Body of pancreas (tissue), 4 donors: ENCODE data around the gene TACC3. TPM values are rescaled to one million over a fixed set of nuclear protein-coding genes. Genes with fewer than 3 reads are reported as not detected.

Experiments used
- ATAC-seq: fragments of 150-250 bp; one replicate; pipeline ENCODE4 v1.9.1; 2016
- DNase-seq, 4 donors: peaks; one replicate each; pipeline ENCODE4 v3.0.0-alpha.2; 2019
- H3K27ac ChIP-seq, 4 donors: fragments of 200-600 bp; sonication (generic); 1 replicate in 3 of 4; 2 replicates in 1 of 4; pipeline versions ENCODE4 v1.5.1 to v1.6.1; 2016 to 2019; ENCODE audit warnings: mild to moderate bottlenecking in 1 of 4, mixed read lengths in 1 of 4, moderate library complexity in 1 of 4
- H3K27me3 ChIP-seq, 2 donors: fragments of 200-600 bp; sonication (generic); one replicate each; pipeline ENCODE4 v1.6.0; 2016; ENCODE audit warnings: mild to moderate bottlenecking in 1 of 2
- H3K36me3 ChIP-seq, 2 donors: fragments of 200-600 bp; sonication (generic); replicated peaks in 1 of 2; 2 replicates each; pipeline ENCODE4 v1.5.1; 2016; ENCODE audit warnings: low read depth in 2 of 2; ENCODE audit not compliant: insufficient read depth in 1 of 2
- H3K4me1 ChIP-seq: fragments of 200-600 bp; sonication (generic); one replicate; pipeline ENCODE4 v1.6.0; 2016
- H3K4me3 ChIP-seq, 2 donors: fragments of 200-600 bp; sonication (generic); 1 replicate in 1 of 2; 2 replicates in 1 of 2; pipeline ENCODE4 v1.5.1; 2016 to 2019
- H3K9me3 ChIP-seq, 3 donors: fragments of 200-600 bp; sonication (generic); 1 replicate in 2 of 3; 2 replicates in 1 of 3; pipeline ENCODE4 v1.5.1; 2016
- CTCF ChIP-seq, 7 experiments: fragments of 450-650 bp in 4 of 7; fragments of 200-600 bp in 3 of 7; sonication (generic) in 3 of 7; IDR thresholded peaks; one replicate each; pipeline ENCODE4 v1.5.1; 2016 to 2019; ENCODE audit warnings: antibody characterized with exemption in 7 of 7
- POLR2A ChIP-seq, 3 donors: fragments of 450-650 bp; IDR thresholded peaks; one replicate each; pipeline ENCODE4 v1.6.1; 2016; ENCODE audit warnings: antibody characterized with exemption in 3 of 3, mild to moderate bottlenecking in 2 of 3
- WGBS, 2 donors: methylation state at CpG; one replicate each; pipeline ENCODE4 v1.1.5; 2017; 5-methylcytosine and 5-hydroxymethylcytosine counted together
- intact Hi-C: fragments of 100-400 bp; cut with DNase I; formaldehyde crosslinking; loops from one replicate; pipeline ENCODE4 v1.15.1; 2023
- total RNA-seq, 2 donors: library from RNA; depleted of rRNA; stranded (reverse); fragments of >200 nt; gene quantifications; one replicate each; pipeline ENCODE4 v1.1.0, GENCODE V29; 2016

TACC3 gene
- total RNA-seq, 2 donors from 2014 or later: 5.7 to 8.9 TPM

- DNase-seq (no peak), ATAC-seq (no peak)
- intact Hi-C loops: no loop called here
- no peaks in the 10 kb centered on the region for H3K9me3 ChIP-seq
- no peaks in the 10 kb centered on the region for H3K27me3 ChIP-seq
- TF ChIP-seq POLR2A (IDR thresholded peaks at IDR 0.05) (no peak), CTCF (IDR thresholded peaks at IDR 0.05) (no peak)
- H3K27ac ChIP-seq: no peak overlapping the region
- WGBS, 2 donors: 80 to 82% methylated on average over 23 to 25 of the region's 25 CpGs
- H3K36me3 ChIP-seq: no peaks in the 10 kb centered on the region
- no peak overlapping the region for H3K4me3 ChIP-seq
- no peaks in the 10 kb centered on the region for H3K4me1 ChIP-seq
Observed at GRCh38 chr4:1676605-1677525, 44.5 kb upstream of the TACC3 start.

DNA sequence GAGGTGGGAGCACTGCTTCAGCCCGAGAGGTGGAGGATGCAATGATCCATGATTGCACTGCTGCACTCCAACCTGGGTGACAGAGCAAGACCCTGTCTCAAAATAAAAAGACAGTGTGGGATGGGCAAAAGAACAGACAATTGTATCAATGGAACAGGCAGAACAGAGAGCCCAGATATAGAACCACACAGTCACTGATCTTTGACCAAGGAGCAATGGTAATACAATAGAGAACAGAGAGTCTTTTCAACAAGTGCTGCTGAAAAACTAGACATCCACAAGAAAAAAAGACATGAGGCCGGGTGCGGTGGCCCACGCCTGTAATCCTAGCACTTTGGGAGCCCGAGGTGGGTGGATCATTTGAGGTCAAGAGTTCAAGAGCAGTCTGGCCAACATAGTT, 43.1 kb upstream of the TACC3 start:
- Histone ChIP-seq H3K4me1 (peaks cover 5% of the 10 kb centered on the region), H3K36me3 (no peaks in the 10 kb centered on the region), H3K4me3 (no peak overlapping the region), H3K9me3 (no peaks in the 10 kb centered on the region), H3K27me3 (no peaks in the 10 kb centered on the region), H3K27ac (no peak overlapping the region)
- intact Hi-C loops: no loop called here
- ATAC-seq (no peak), DNase-seq (no peak)
- WGBS, 2 donors: 78 to 87% methylated on average over 5 of the region's 5 CpGs
- TF ChIP-seq CTCF (IDR thresholded peaks at IDR 0.05) (no peak), POLR2A (IDR thresholded peaks at IDR 0.05) (no peak)

DNA sequence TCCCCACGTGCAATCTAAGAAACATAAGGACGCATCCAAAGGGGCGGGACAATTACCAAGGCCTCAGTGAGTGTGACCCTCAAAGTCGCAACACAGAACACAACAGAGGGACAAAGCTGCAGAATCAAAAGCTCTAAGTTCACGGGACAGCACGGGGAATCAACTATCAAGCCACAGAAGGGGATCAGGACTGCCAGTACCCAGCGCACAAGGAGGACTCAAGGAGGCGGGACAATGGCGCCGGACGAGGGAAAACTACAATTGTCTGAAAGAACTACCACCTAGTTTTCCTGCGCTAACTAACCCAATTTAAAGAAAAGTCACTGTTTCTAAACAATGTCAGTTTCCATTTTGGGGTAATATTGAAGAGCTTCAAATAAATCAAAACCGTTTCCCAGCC, 38.5 kb upstream of the TACC3 start:
- DNase-seq (no peak), ATAC-seq (no peak)
- WGBS, 2 donors: 89 to 93% methylated on average over 13 of the region's 13 CpGs
- intact Hi-C loops: no loop called here
- Histone ChIP-seq H3K27me3 (no peaks in the 10 kb centered on the region), H3K27ac (peak overlapping the region in 2 of 4 donors; percentile 72 to 76), H3K36me3 (no peaks in the 10 kb centered on the region), H3K4me1 (peaks cover 20% of the 10 kb centered on the region), H3K9me3 (no peaks in the 10 kb centered on the region), H3K4me3 (no peak overlapping the region)
- no peak for TF ChIP-seq CTCF (IDR thresholded peaks at IDR 0.05)
- TF ChIP-seq POLR2A (IDR thresholded peaks at IDR 0.05): no peak

GRCh38 chr4:1683261-1683735, 38.0 kb upstream of the TACC3 start:
- ATAC-seq (peak; percentile 0), DNase-seq (peak in 3 of 4 donors; percentile 22 to 42 (median 25))

More at GRCh38 chr4:1683261-1683735, 38.0 kb upstream of the TACC3 start:
- peaks cover 20% of the 10 kb centered on the region for H3K4me1 ChIP-seq
- H3K27me3 ChIP-seq: no peaks in the 10 kb centered on the region
- 9 to 24% methylated on average over 12 to 13 of the region's 13 CpGs for WGBS, 2 donors
- intact Hi-C loops: no loop called here
- H3K4me3 ChIP-seq: no peak overlapping the region
- H3K36me3 ChIP-seq: no peaks in the 10 kb centered on the region
- H3K27ac ChIP-seq: peak overlapping the region in 3 of 4 donors; percentile 69 to 76 (median 72)
- no peak for TF ChIP-seq CTCF (IDR thresholded peaks at IDR 0.05)
- no peak for TF ChIP-seq POLR2A (IDR thresholded peaks at IDR 0.05)
- no peaks in the 10 kb centered on the region for H3K9me3 ChIP-seq
